GM23338 (cell line): ENCODE data around the gene TNFSF13. TPM values are rescaled to one million over a fixed set of nuclear protein-coding genes. Genes with fewer than 3 reads are reported as not detected.

ENCODE experiments used
- CREB1 ChIP-seq: fragments of 250-450 bp; sonication (Bioruptor Pico); IDR thresholded peaks from 2 replicates; pipeline ENCODE4 v1.5.0; 2020; ENCODE audit warnings: low read depth, mild to moderate bottlenecking, moderate library complexity
- EZH2 ChIP-seq: fragments of 200-600 bp; sonication (generic); IDR thresholded peaks from one replicate; pipeline ENCODE4 v1.8.0; 2017; ENCODE audit warnings: antibody characterized with exemption, mild to moderate bottlenecking, low read depth; ENCODE audit not compliant: unreplicated experiment
- EZH2phosphoT487 ChIP-seq: fragments of 200-600 bp; sonication (generic); IDR thresholded peaks from one replicate; pipeline ENCODE4 v1.8.1; 2018; ENCODE audit warnings: antibody characterized with exemption; ENCODE audit not compliant: unreplicated experiment
- JUNB ChIP-seq: IDR thresholded peaks from one replicate; pipeline ENCODE4 v1.6.1; 2016; ENCODE audit warnings: antibody characterized with exemption; ENCODE audit not compliant: unreplicated experiment
- NANOG ChIP-seq: IDR thresholded peaks from 2 replicates; pipeline ENCODE4 v1.6.1; 2016; ENCODE audit warnings: antibody characterized with exemption, borderline replicate concordance
- ZNF114 ChIP-seq: fragments of 250-450 bp; sonication (Bioruptor Pico); IDR thresholded peaks from 2 replicates; pipeline ENCODE4 v1.5.0; 2020; ENCODE audit warnings: mild to moderate bottlenecking, moderate library complexity
- polyA plus RNA-seq: library from polyadenylated mRNA; unstranded; fragments of >200 nt; fragmentation: Nextera tagmentation; extraction: Ambion mirVana; gene quantifications from 2 replicates; pipeline ENCODE4 v1.2.1, GENCODE V29; 2016
- total RNA-seq: library from RNA; depleted of rRNA; stranded (reverse); fragments of >200 nt; shearing (Covaris generic); gene quantifications from 2 replicates; pipeline ENCODE4 v1.2.3, GENCODE V29; 2014
- TF ChIP-seq, protein P1 (sequence below): fragments of 250-450 bp; sonication (Bioruptor Pico); IDR thresholded peaks from 2 replicates; pipeline ENCODE4 v1.5.0; 2020; ENCODE audit warnings: mild to moderate bottlenecking, moderate library complexity
- TF ChIP-seq, protein P2 (sequence below): IDR thresholded peaks from one replicate; pipeline ENCODE4 v1.6.1; 2018; ENCODE audit warnings: antibody characterized with exemption; ENCODE audit not compliant: unreplicated experiment

Gene TNFSF13
- total and polyA plus RNA-seq, 2 experiments from 2014 or later = 2.2 TPM; not detected in 1

DNA sequence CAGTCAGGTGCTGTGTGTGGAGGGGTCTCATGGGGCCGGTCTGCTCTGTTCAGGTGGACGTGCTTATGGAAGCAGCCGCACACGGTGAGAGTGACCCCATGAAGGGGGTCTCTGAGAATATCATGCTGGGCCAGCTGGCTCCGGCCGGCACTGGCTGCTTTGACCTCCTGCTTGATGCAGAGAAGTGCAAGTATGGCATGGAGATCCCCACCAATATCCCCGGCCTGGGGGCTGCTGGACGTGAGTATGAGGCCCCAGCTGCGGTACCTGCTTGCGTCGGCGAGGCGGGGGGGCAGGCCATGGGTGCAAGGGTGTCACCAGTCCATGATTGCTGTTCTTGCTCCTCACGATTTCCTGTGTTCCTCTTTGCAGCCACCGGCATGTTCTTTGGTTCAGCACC lies 46.4 kb upstream of the TNFSF13 start (continued):
- TF ChIP-seq, protein P1, sequence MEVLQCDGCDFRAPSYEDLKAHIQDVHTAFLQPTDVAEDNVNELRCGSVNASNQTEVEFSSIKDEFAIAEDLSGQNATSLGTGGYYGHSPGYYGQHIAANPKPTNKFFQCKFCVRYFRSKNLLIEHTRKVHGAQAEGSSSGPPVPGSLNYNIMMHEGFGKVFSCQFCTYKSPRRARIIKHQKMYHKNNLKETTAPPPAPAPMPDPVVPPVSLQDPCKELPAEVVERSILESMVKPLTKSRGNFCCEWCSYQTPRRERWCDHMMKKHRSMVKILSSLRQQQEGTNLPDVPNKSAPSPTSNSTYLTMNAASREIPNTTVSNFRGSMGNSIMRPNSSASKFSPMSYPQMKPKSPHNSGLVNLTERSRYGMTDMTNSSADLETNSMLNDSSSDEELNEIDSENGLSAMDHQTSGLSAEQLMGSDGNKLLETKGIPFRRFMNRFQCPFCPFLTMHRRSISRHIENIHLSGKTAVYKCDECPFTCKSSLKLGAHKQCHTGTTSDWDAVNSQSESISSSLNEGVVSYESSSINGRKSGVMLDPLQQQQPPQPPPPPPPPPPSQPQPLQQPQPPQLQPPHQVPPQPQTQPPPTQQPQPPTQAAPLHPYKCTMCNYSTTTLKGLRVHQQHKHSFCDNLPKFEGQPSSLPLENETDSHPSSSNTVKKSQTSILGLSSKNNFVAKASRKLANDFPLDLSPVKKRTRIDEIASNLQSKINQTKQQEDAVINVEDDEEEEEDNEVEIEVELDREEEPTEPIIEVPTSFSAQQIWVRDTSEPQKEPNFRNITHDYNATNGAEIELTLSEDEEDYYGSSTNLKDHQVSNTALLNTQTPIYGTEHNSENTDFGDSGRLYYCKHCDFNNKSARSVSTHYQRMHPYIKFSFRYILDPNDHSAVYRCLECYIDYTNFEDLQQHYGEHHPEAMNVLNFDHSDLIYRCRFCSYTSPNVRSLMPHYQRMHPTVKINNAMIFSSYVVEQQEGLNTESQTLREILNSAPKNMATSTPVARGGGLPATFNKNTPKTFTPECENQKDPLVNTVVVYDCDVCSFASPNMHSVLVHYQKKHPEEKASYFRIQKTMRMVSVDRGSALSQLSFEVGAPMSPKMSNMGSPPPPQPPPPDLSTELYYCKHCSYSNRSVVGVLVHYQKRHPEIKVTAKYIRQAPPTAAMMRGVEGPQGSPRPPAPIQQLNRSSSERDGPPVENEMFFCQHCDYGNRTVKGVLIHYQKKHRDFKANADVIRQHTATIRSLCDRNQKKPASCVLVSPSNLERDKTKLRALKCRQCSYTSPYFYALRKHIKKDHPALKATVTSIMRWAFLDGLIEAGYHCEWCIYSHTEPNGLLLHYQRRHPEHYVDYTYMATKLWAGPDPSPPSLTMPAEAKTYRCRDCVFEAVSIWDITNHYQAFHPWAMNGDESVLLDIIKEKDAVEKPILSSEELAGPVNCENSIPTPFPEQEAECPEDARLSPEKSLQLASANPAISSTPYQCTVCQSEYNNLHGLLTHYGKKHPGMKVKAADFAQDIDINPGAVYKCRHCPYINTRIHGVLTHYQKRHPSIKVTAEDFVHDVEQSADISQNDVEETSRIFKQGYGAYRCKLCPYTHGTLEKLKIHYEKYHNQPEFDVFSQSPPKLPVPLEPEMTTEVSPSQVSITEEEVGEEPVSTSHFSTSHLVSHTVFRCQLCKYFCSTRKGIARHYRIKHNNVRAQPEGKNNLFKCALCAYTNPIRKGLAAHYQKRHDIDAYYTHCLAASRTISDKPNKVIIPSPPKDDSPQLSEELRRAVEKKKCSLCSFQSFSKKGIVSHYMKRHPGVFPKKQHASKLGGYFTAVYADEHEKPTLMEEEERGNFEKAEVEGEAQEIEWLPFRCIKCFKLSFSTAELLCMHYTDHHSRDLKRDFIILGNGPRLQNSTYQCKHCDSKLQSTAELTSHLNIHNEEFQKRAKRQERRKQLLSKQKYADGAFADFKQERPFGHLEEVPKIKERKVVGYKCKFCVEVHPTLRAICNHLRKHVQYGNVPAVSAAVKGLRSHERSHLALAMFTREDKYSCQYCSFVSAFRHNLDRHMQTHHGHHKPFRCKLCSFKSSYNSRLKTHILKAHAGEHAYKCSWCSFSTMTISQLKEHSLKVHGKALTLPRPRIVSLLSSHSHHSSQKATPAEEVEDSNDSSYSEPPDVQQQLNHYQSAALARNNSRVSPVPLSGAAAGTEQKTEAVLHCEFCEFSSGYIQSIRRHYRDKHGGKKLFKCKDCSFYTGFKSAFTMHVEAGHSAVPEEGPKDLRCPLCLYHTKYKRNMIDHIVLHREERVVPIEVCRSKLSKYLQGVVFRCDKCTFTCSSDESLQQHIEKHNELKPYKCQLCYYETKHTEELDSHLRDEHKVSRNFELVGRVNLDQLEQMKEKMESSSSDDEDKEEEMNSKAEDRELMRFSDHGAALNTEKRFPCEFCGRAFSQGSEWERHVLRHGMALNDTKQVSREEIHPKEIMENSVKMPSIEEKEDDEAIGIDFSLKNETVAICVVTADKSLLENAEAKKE (CRISPR knock-in tag) = no peak
- TF ChIP-seq CREB1 (CRISPR knock-in tag) (no peak), EZH2 (no peak), JUNB (no peak), EZH2phosphoT487 (no peak), ZNF114 (CRISPR knock-in tag) (no peak), NANOG (no peak)
- TF ChIP-seq, protein P2, sequence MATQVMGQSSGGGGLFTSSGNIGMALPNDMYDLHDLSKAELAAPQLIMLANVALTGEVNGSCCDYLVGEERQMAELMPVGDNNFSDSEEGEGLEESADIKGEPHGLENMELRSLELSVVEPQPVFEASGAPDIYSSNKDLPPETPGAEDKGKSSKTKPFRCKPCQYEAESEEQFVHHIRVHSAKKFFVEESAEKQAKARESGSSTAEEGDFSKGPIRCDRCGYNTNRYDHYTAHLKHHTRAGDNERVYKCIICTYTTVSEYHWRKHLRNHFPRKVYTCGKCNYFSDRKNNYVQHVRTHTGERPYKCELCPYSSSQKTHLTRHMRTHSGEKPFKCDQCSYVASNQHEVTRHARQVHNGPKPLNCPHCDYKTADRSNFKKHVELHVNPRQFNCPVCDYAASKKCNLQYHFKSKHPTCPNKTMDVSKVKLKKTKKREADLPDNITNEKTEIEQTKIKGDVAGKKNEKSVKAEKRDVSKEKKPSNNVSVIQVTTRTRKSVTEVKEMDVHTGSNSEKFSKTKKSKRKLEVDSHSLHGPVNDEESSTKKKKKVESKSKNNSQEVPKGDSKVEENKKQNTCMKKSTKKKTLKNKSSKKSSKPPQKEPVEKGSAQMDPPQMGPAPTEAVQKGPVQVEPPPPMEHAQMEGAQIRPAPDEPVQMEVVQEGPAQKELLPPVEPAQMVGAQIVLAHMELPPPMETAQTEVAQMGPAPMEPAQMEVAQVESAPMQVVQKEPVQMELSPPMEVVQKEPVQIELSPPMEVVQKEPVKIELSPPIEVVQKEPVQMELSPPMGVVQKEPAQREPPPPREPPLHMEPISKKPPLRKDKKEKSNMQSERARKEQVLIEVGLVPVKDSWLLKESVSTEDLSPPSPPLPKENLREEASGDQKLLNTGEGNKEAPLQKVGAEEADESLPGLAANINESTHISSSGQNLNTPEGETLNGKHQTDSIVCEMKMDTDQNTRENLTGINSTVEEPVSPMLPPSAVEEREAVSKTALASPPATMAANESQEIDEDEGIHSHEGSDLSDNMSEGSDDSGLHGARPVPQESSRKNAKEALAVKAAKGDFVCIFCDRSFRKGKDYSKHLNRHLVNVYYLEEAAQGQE = no peak
